IPS-NIHi11 (cell line): ENCODE results near the gene CELSR3.
A peak's percentile ranks its signal among the peaks of the same experiment; 100 is the strongest.

ENCODE experiments used
- DNase-seq: peaks from one replicate; pipeline ENCODE4 v3.0.0; 2012; ENCODE audit warnings: mixed read lengths, low spot score

CELSR3 gene

GRCh38 chr3:48661501-48662144, 1.1 kb downstream of the CELSR3 start:
- peak; percentile 85 for DNase-seq

- no peak for DNase-seq
Observed at GRCh38 chr3:48660800-48661400, 1.8 kb downstream of the CELSR3 start.

- no peak for DNase-seq
Observed at GRCh38 chr3:48656841-48657281, 5.8 kb downstream of the CELSR3 start.

GRCh38 chr3:48656061-48656840, 6.4 kb downstream of the CELSR3 start:
- peak; percentile 99 for DNase-seq

GRCh38 chr3:48655606-48656005, 7.1 kb downstream of the CELSR3 start:
- no peak for DNase-seq

- DNase-seq, result no peak
Observed at GRCh38 chr3:48655063-48655462, 7.6 kb downstream of the CELSR3 start.

- DNase-seq, result no peak
Observed at GRCh38 chr3:48652923-48653715, 9.6 kb downstream of the CELSR3 start.

- no peak for DNase-seq
Observed at GRCh38 chr3:48651771-48652170, 10.9 kb downstream of the CELSR3 start.

GRCh38 chr3:48650723-48651122, 12.0 kb downstream of the CELSR3 start:
- DNase-seq, result no peak

- no peak for DNase-seq
Observed at GRCh38 chr3:48648188-48648850, 14.4 kb downstream of the CELSR3 start.

GRCh38 chr3:48647714-48648113, 15.0 kb downstream of the CELSR3 start:
- no peak for DNase-seq

- no peak for DNase-seq
Observed at GRCh38 chr3:48644898-48645760, 17.6 kb downstream of the CELSR3 start.

GRCh38 chr3:48642605-48643004, 20.1 kb downstream of the CELSR3 start:
- DNase-seq, result no peak

- DNase-seq, result no peak
Observed at GRCh38 chr3:48641396-48641795, 21.3 kb downstream of the CELSR3 start.

- DNase-seq, result no peak
Observed at GRCh38 chr3:48639944-48640606, 22.6 kb downstream of the CELSR3 start.

- DNase-seq, result no peak
Observed at GRCh38 chr3:48637305-48637704, 25.4 kb downstream of the CELSR3 start.

GRCh38 chr3:48636149-48636655, 26.5 kb downstream of the CELSR3 start:
- no peak for DNase-seq

- peak; percentile 100 for DNase-seq
Observed at GRCh38 chr3:48635222-48636021, 27.3 kb downstream of the CELSR3 start, which contains the start of gene SLC26A6. Gene SLC26A6, minus strand, starts transcription at chr3:48635461. Its CDS starts 68 bp downstream, at chr3:48635393.

- peak; percentile 87 for DNase-seq
Observed at GRCh38 chr3:48634661-48635221, 27.9 kb downstream of the CELSR3 start.
